ENCODE results near the gene TNIP1.

Gene TNIP1

DNA sequence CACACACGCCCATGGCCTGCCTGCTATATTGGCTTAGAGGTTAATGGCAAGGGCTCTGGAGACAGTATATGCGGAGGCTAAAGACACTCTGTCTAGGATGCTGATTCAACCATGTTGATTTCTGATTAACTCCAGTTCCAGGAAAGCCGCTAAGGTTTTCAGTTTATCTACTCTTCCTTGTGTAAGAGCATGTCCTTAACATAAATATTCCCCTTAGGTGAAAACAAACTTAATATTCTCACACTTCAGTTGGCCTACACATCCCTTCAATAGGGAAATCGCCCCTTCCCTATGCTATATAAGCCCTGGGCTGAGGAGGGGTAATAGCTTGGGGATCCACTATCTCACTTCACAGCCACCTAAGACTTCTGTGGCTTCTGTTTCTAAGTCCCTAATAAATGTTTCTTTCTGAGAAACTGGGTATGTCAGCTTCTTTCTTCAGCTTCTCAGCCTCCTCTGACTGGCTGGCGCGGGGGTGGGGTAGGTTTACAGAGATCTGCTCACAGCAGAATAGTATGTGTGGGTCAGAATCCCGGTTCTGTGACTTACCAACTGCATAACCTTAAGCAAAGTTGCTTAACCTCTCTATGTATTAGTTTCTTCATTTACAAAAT, 64.8 kb downstream of the TNIP1 start:
- H4K8ac ChIP-seq (ENCODE audit: low read depth, low read length) = no peak overlapping the region
- H3K14ac ChIP-seq (ENCODE audit: low read length) = no peak overlapping the region
- no CpG with 5 or more reads among the region's 7 CpGs for WGBS (ENCODE audit: extremely low coverage, insufficient coverage, insufficient read length)
- no peaks in the 10 kb centered on the region for H3K9me3 ChIP-seq (ENCODE audit: insufficient read depth, low read depth, low read length)
- peaks cover 2% of the 10 kb centered on the region for H3K79me1 ChIP-seq (ENCODE audit: low read length)
- no peak overlapping the region for H3K4me3 ChIP-seq (ENCODE audit: low read depth, low read length)
- H3K27me3 ChIP-seq (ENCODE audit: insufficient read depth, low read length) = no peaks in the 10 kb centered on the region
- no peaks in the 10 kb centered on the region for H3K79me2 ChIP-seq (ENCODE audit: control insufficient read depth, insufficient read depth, low read length, poor library complexity)
- H3K4me2 ChIP-seq (ENCODE audit: low read length) = no peak overlapping the region
- no peak overlapping the region for H4K12ac ChIP-seq (ENCODE audit: low read depth, low read length)
- no peak overlapping the region for H2BK5ac ChIP-seq (ENCODE audit: low read depth, low read length, poor library complexity)
- H3K36me3 ChIP-seq (ENCODE audit: control insufficient read depth in 1 of 2, insufficient read depth in 2 of 2, low read length in 2 of 2) = no peaks in the 10 kb centered on the region
- H3K9ac ChIP-seq (ENCODE audit: low read length) = no peak overlapping the region
- no peak overlapping the region for H3K4ac ChIP-seq (ENCODE audit: low read depth, low read length)
- no peak overlapping the region for H2AFZ ChIP-seq (ENCODE audit: insufficient read depth, low read length, poor library complexity)
- no peak overlapping the region for H3K27ac ChIP-seq (ENCODE audit: low read depth, low read length)
- no peak overlapping the region for H4K91ac ChIP-seq (ENCODE audit: low read depth, low read length)
- H3K4me1 ChIP-seq (ENCODE audit: control insufficient read depth in 1 of 2, insufficient read depth in 2 of 2, low read length in 2 of 2) = peaks cover 3% of the 10 kb centered on the region in 2 experiments
- no peak overlapping the region for H2AK5ac ChIP-seq (ENCODE audit: low read length)
- H2BK120ac ChIP-seq (ENCODE audit: insufficient read depth, low read length, poor library complexity) = no peak overlapping the region
- no peak overlapping the region for H3K23ac ChIP-seq (ENCODE audit: low read length)
- DNase-seq = no peak
- H2BK12ac ChIP-seq (ENCODE audit: low read length) = no peak overlapping the region
- H3K18ac ChIP-seq (ENCODE audit: low read length) = no peak overlapping the region

DNA sequence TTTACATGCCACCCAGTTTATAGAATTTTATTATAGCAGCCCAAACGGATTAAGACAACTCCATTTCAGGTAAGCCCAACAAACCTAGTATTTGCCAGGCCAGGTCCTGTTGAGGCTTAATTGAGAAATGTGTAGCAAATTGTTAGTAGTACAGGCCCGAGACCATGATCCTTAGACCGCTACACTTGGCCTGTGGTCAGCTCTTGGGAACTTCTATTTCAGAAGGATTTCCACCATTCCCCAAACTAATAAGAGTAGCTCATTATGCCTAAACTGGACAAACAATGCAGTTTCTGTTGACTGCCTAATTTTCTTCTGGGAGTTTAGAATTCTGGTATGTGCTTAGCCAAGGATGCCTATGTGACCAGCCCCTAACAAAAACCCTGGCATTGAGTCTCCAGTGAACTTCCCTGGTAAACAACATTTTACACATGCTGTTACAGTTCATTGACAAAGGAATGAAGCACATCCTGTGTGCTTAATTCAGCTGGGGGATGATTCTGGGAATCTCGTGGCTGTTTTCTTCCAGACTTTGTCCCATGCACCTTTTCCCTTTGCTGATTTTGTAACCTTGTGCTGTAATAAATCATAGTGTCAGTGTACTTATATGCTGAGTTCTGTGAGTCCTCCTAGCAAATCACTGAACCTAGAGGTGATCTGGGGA, 66.0 kb downstream of the TNIP1 start:
- no peak overlapping the region for H3K27ac ChIP-seq (ENCODE audit: low read depth, low read length)
- H3K4me2 ChIP-seq (ENCODE audit: low read length) = no peak overlapping the region
- H4K12ac ChIP-seq (ENCODE audit: low read depth, low read length) = no peak overlapping the region
- no peak overlapping the region for H3K18ac ChIP-seq (ENCODE audit: low read length)
- H3K9ac ChIP-seq (ENCODE audit: low read length) = no peak overlapping the region
- H3K4ac ChIP-seq (ENCODE audit: low read depth, low read length) = no peak overlapping the region
- no peak overlapping the region for H2AK5ac ChIP-seq (ENCODE audit: low read length)
- no peak overlapping the region for H3K14ac ChIP-seq (ENCODE audit: low read length)
- H2BK5ac ChIP-seq (ENCODE audit: low read depth, low read length, poor library complexity) = no peak overlapping the region
- no peak overlapping the region for H3K23ac ChIP-seq (ENCODE audit: low read length)
- H3K9me3 ChIP-seq (ENCODE audit: insufficient read depth, low read depth, low read length) = no peaks in the 10 kb centered on the region
- H3K79me1 ChIP-seq (ENCODE audit: low read length) = no peaks in the 10 kb centered on the region
- H3K79me2 ChIP-seq (ENCODE audit: control insufficient read depth, insufficient read depth, low read length, poor library complexity) = no peaks in the 10 kb centered on the region
- no peak overlapping the region for H2AFZ ChIP-seq (ENCODE audit: insufficient read depth, low read length, poor library complexity)
- no CpG with 5 or more reads among the region's 4 CpGs for WGBS (ENCODE audit: extremely low coverage, insufficient coverage, insufficient read length)
- no peaks in the 10 kb centered on the region for H3K36me3 ChIP-seq (ENCODE audit: control insufficient read depth in 1 of 2, insufficient read depth in 2 of 2, low read length in 2 of 2)
- DNase-seq = no peak
- no peak overlapping the region for H3K4me3 ChIP-seq (ENCODE audit: low read depth, low read length)
- no peak overlapping the region for H4K91ac ChIP-seq (ENCODE audit: low read depth, low read length)
- H4K8ac ChIP-seq (ENCODE audit: low read depth, low read length) = no peak overlapping the region
- H3K27me3 ChIP-seq (ENCODE audit: insufficient read depth, low read length) = no peaks in the 10 kb centered on the region
- no peak overlapping the region for H2BK120ac ChIP-seq (ENCODE audit: insufficient read depth, low read length, poor library complexity)
- H3K4me1 ChIP-seq (ENCODE audit: control insufficient read depth in 1 of 2, insufficient read depth in 2 of 2, low read length in 2 of 2) = no peaks in the 10 kb centered on the region
- no peak overlapping the region for H2BK12ac ChIP-seq (ENCODE audit: low read length)

DNA sequence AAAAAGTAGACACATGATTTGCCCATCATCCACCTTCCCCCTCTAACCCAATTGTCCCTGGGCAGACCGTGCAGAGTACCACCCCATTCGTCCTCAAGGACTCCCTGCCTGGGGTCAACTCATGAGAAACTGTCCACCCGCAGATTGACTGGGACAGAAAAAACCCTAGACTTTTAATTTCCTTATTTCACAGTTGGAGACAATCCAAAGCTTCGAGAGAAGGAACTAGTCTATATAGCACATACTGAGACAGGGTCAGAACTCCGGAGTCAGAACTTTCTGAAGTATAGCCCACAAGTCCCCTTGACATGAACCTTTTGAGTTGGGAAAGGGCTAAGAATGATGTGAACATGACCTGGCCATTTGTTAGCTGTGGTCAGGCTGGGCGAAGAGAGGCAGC, 68.0 kb downstream of the TNIP1 start:
- WGBS (ENCODE audit: extremely low coverage, insufficient coverage, insufficient read length) = no CpG with 5 or more reads among the region's 6 CpGs
- Histone ChIP-seq H4K12ac (ENCODE audit: low read depth, low read length) (no peak overlapping the region), H3K36me3 (ENCODE audit: control insufficient read depth in 1 of 2, insufficient read depth in 2 of 2, low read length in 2 of 2) (no peaks in the 10 kb centered on the region), H3K9me3 (ENCODE audit: insufficient read depth, low read depth, low read length) (no peaks in the 10 kb centered on the region), H3K27me3 (ENCODE audit: insufficient read depth, low read length) (no peaks in the 10 kb centered on the region), H4K8ac (ENCODE audit: low read depth, low read length) (no peak overlapping the region), H2BK12ac (ENCODE audit: low read length) (no peak overlapping the region), H2BK120ac (ENCODE audit: insufficient read depth, low read length, poor library complexity) (no peak overlapping the region), H2AFZ (ENCODE audit: insufficient read depth, low read length, poor library complexity) (no peak overlapping the region), H3K9ac (ENCODE audit: low read length) (no peak overlapping the region), H3K27ac (ENCODE audit: low read depth, low read length) (no peak overlapping the region), H3K4me2 (ENCODE audit: low read length) (no peak overlapping the region), H3K4ac (ENCODE audit: low read depth, low read length) (no peak overlapping the region), H4K91ac (ENCODE audit: low read depth, low read length) (no peak overlapping the region), H3K79me2 (ENCODE audit: control insufficient read depth, insufficient read depth, low read length, poor library complexity) (no peaks in the 10 kb centered on the region), H3K23ac (ENCODE audit: low read length) (no peak overlapping the region), H3K4me1 (ENCODE audit: control insufficient read depth in 1 of 2, insufficient read depth in 2 of 2, low read length in 2 of 2) (no peaks in the 10 kb centered on the region), H3K79me1 (ENCODE audit: low read length) (no peaks in the 10 kb centered on the region), H3K14ac (ENCODE audit: low read length) (no peak overlapping the region), H2AK5ac (ENCODE audit: low read length) (no peak overlapping the region), H3K18ac (ENCODE audit: low read length) (no peak overlapping the region), H2BK5ac (ENCODE audit: low read depth, low read length, poor library complexity) (no peak overlapping the region), H3K4me3 (ENCODE audit: low read depth, low read length) (no peak overlapping the region)
- DNase-seq = no peak

DNA sequence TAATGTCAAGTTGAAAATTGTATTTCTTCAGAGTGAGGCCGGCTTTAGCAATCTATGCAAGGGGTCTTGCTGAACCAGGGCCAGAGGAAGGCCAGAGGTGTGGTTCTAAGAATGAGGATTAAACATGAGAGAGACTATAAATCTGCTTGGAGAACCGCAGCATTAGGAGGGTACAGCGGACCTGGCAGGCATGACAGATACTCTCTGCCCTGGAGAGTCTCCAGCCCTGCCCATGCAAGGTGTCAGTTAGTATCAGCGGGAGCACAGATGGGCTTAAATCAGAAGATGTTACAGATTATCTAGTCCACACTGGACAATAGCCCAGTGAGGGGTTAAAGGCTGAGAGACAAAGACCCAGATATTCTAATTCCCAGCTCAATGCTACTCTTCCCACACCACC, 71.9 kb downstream of the TNIP1 start:
- H2AK5ac ChIP-seq (ENCODE audit: low read length) = no peak overlapping the region
- no peak overlapping the region for H4K8ac ChIP-seq (ENCODE audit: low read depth, low read length)
- H3K36me3 ChIP-seq (ENCODE audit: control insufficient read depth in 1 of 2, insufficient read depth in 2 of 2, low read length in 2 of 2) = no peaks in the 10 kb centered on the region
- no peak overlapping the region for H2BK5ac ChIP-seq (ENCODE audit: low read depth, low read length, poor library complexity)
- no peak overlapping the region for H2BK120ac ChIP-seq (ENCODE audit: insufficient read depth, low read length, poor library complexity)
- no peak overlapping the region for H3K9ac ChIP-seq (ENCODE audit: low read length)
- H3K4me1 ChIP-seq (ENCODE audit: control insufficient read depth in 1 of 2, insufficient read depth in 2 of 2, low read length in 2 of 2) = no peaks in the 10 kb centered on the region
- no peak overlapping the region for H3K4ac ChIP-seq (ENCODE audit: low read depth, low read length)
- H4K12ac ChIP-seq (ENCODE audit: low read depth, low read length) = no peak overlapping the region
- no CpG with 5 or more reads among the region's 4 CpGs for WGBS (ENCODE audit: extremely low coverage, insufficient coverage, insufficient read length)
- no peaks in the 10 kb centered on the region for H3K27me3 ChIP-seq (ENCODE audit: insufficient read depth, low read length)
- H3K79me1 ChIP-seq (ENCODE audit: low read length) = no peaks in the 10 kb centered on the region
- no peaks in the 10 kb centered on the region for H3K9me3 ChIP-seq (ENCODE audit: insufficient read depth, low read depth, low read length)
- no peak overlapping the region for H3K23ac ChIP-seq (ENCODE audit: low read length)
- no peak overlapping the region for H3K27ac ChIP-seq (ENCODE audit: low read depth, low read length)
- H3K4me3 ChIP-seq (ENCODE audit: low read depth, low read length) = no peak overlapping the region
- H2AFZ ChIP-seq (ENCODE audit: insufficient read depth, low read length, poor library complexity) = no peak overlapping the region
- no peaks in the 10 kb centered on the region for H3K79me2 ChIP-seq (ENCODE audit: control insufficient read depth, insufficient read depth, low read length, poor library complexity)
- DNase-seq = no peak
- no peak overlapping the region for H3K18ac ChIP-seq (ENCODE audit: low read length)
- H3K14ac ChIP-seq (ENCODE audit: low read length) = no peak overlapping the region
- no peak overlapping the region for H3K4me2 ChIP-seq (ENCODE audit: low read length)
- no peak overlapping the region for H2BK12ac ChIP-seq (ENCODE audit: low read length)
- H4K91ac ChIP-seq (ENCODE audit: low read depth, low read length) = no peak overlapping the region

All from trophoblast cell (in vitro differentiated cells and primary cell).